GM12872 (cell line): Measurements from ENCODE around the gene DUSP1.

ENCODE experiments used
- CTCF ChIP-seq: IDR thresholded peaks from 3 replicates; pipeline ENCODE4 v1.5.1; 2011; ENCODE audit warnings: low read depth, mild to moderate bottlenecking, low read length, moderate library complexity; ENCODE audit not compliant: insufficient read depth

The DUSP1 gene

GRCh38 chr5:172788771-172789686, 18.0 kb upstream of the DUSP1 start:
- no peak for TF ChIP-seq CTCF

- no peak for TF ChIP-seq CTCF
Measured at GRCh38 chr5:172786736-172787462, 15.9 kb upstream of the DUSP1 start.

- TF ChIP-seq CTCF: no peak
Measured at GRCh38 chr5:172785429-172786088, 14.6 kb upstream of the DUSP1 start.

GRCh38 chr5:172782169-172783039, 11.4 kb upstream of the DUSP1 start:
- TF ChIP-seq CTCF: no peak

GRCh38 chr5:172779691-172780341, 8.8 kb upstream of the DUSP1 start:
- no peak for TF ChIP-seq CTCF

- TF ChIP-seq CTCF: no peak
Measured at GRCh38 chr5:172777881-172778814, 7.2 kb upstream of the DUSP1 start.
